Mesenchymal stem cell (in vitro differentiated cells and primary cell): ENCODE measurements around the gene MYO9B.

Experiments used
- DNase-seq: peaks from one replicate; pipeline ENCODE4 v3.0.0-alpha.2; 2013
- H2AFZ ChIP-seq: one replicate; pipeline ENCODE4 v1.6.1; 2013; ENCODE audit warnings: low read depth, mild to moderate bottlenecking, control low read depth, inconsistent platforms, low read length, moderate library complexity
- H2AK5ac ChIP-seq: 2 replicates; pipeline ENCODE4 v1.6.1; 2013; ENCODE audit warnings: low read length, moderate library complexity, mild to moderate bottlenecking, inconsistent platforms; ENCODE audit not compliant: severe bottlenecking
- H2BK120ac ChIP-seq: one replicate; pipeline ENCODE4 v1.6.1; 2013; ENCODE audit warnings: low read depth, mild to moderate bottlenecking, inconsistent platforms, low read length, moderate library complexity
- H2BK12ac ChIP-seq, 2 experiments: one replicate each; pipeline ENCODE4 v1.6.1; 2013; ENCODE audit warnings: inconsistent platforms in 2 of 2, low read length in 2 of 2, mild to moderate bottlenecking in 2 of 2, moderate library complexity in 2 of 2, control low read depth in 1 of 2
- H2BK15ac ChIP-seq: one replicate; pipeline ENCODE4 v1.6.1; 2013; ENCODE audit warnings: mild to moderate bottlenecking, low read depth, inconsistent platforms; ENCODE audit not compliant: poor library complexity, severe bottlenecking
- H2BK5ac ChIP-seq: 2 replicates; pipeline ENCODE4 v1.6.1; 2013; ENCODE audit warnings: low read depth, mild to moderate bottlenecking, low read length, control low read depth, inconsistent platforms; ENCODE audit not compliant: poor library complexity, severe bottlenecking
- H3K14ac ChIP-seq, 2 experiments: one replicate each; pipeline ENCODE4 v1.6.1; 2013; ENCODE audit warnings: inconsistent platforms in 2 of 2, low read length in 2 of 2, control low read depth in 1 of 2, mild to moderate bottlenecking in 1 of 2, moderate library complexity in 1 of 2
- H3K18ac ChIP-seq, 2 experiments: one replicate each; pipeline ENCODE4 v1.6.1; 2013; ENCODE audit warnings: inconsistent platforms in 2 of 2, low read length in 2 of 2, control low read depth in 1 of 2, low read depth in 1 of 2, mild to moderate bottlenecking in 1 of 2
- H3K23ac ChIP-seq, 2 experiments: one replicate each; pipeline ENCODE4 v1.6.1; 2013; ENCODE audit warnings: inconsistent platforms in 2 of 2, low read length in 2 of 2, mild to moderate bottlenecking in 2 of 2, moderate library complexity in 2 of 2, control low read depth in 1 of 2
- H3K27ac ChIP-seq: 2 replicates; pipeline ENCODE4 v1.5.1; 2013; ENCODE audit warnings: mild to moderate bottlenecking, moderate library complexity, low read length, control low read depth, inconsistent platforms; ENCODE audit not compliant: poor library complexity, severe bottlenecking
- H3K27me3 ChIP-seq, 2 experiments: 2 replicates each; pipeline versions ENCODE4 v1.6.1 to v1.7.0; 2013; ENCODE audit warnings: low read length in 2 of 2, mild to moderate bottlenecking in 2 of 2, moderate library complexity in 2 of 2, control low read depth in 1 of 2, inconsistent platforms in 1 of 2; ENCODE audit not compliant: control insufficient read depth in 1 of 2, insufficient read depth in 1 of 2
- H3K36me3 ChIP-seq, 2 experiments: 2 replicates each; pipeline versions ENCODE4 v1.6.1 to v1.7.0; 2013; ENCODE audit warnings: low read length in 2 of 2, control low read depth in 1 of 2, inconsistent platforms in 1 of 2, low read depth in 1 of 2, mild to moderate bottlenecking in 1 of 2; ENCODE audit not compliant: insufficient read depth in 2 of 2, control insufficient read depth in 1 of 2
- H3K4ac ChIP-seq, 2 experiments: one replicate each; pipeline ENCODE4 v1.6.1; 2013; ENCODE audit warnings: inconsistent platforms in 2 of 2, low read length in 2 of 2, mild to moderate bottlenecking in 2 of 2, moderate library complexity in 2 of 2, control low read depth in 1 of 2, low read depth in 1 of 2
- H3K4me1 ChIP-seq: 2 replicates; pipeline ENCODE4 v1.6.1; 2013; ENCODE audit warnings: low read depth, low read length, control low read depth; ENCODE audit not compliant: control insufficient read depth, insufficient read depth
- H3K4me2 ChIP-seq: 2 replicates; pipeline ENCODE4 v1.6.1; 2013; ENCODE audit warnings: low read length, mild to moderate bottlenecking, inconsistent platforms; ENCODE audit not compliant: poor library complexity, severe bottlenecking
- H3K4me3 ChIP-seq, 2 experiments: 2 replicates each; pipeline versions ENCODE4 v1.5.1 to v1.7.0; 2013; ENCODE audit warnings: low read length in 2 of 2, mild to moderate bottlenecking in 2 of 2, control low read depth in 1 of 2, low read depth in 1 of 2; ENCODE audit not compliant: insufficient read depth in 1 of 2
- H3K79me1 ChIP-seq: replicated peaks from 2 replicates; pipeline ENCODE4 v1.6.1; 2013; ENCODE audit warnings: mild to moderate bottlenecking, control low read depth, low read length, inconsistent platforms; ENCODE audit not compliant: poor library complexity, severe bottlenecking
- H3K9ac ChIP-seq: 2 replicates; pipeline ENCODE4 v1.7.0; 2013; ENCODE audit warnings: mild to moderate bottlenecking, low read length, moderate library complexity
- H3K9me3 ChIP-seq: 2 replicates; pipeline ENCODE4 v1.7.0; 2013; ENCODE audit warnings: mild to moderate bottlenecking, low read length; ENCODE audit not compliant: control insufficient read depth
- H4K8ac ChIP-seq: one replicate; pipeline ENCODE4 v1.6.1; 2013; ENCODE audit warnings: inconsistent platforms, mild to moderate bottlenecking, low read length, moderate library complexity
- H4K91ac ChIP-seq: one replicate; pipeline ENCODE4 v1.6.1; 2013; ENCODE audit warnings: mild to moderate bottlenecking, low read length, inconsistent platforms
- WGBS: methylation state at CpG from one replicate; pipeline ENCODE4 v1.1.7; 2013; ENCODE audit warnings: mixed read lengths; 5-methylcytosine and 5-hydroxymethylcytosine counted together

The MYO9B gene

GRCh38 chr19:17237747-17238706 is 162.4 kb downstream of the MYO9B start:
- H3K4ac ChIP-seq = no peak overlapping the region
- no peak overlapping the region for H3K4me2 ChIP-seq
- no peaks in the 10 kb centered on the region for H3K27me3 ChIP-seq
- H2AK5ac ChIP-seq = no peak overlapping the region
- H2BK120ac ChIP-seq = no peak overlapping the region
- H3K9me3 ChIP-seq = no peaks in the 10 kb centered on the region
- 96% methylated on average over 13 of the region's 13 CpGs for WGBS
- no peak for DNase-seq
- no peak overlapping the region for H4K91ac ChIP-seq
- no peak overlapping the region for H2BK5ac ChIP-seq
- H2AFZ ChIP-seq = no peak overlapping the region
- no peak overlapping the region for H3K18ac ChIP-seq
- H3K27ac ChIP-seq = no peak overlapping the region
- H3K23ac ChIP-seq = no peak overlapping the region
- peaks cover 12 to 49% of the 10 kb centered on the region in 2 experiments for H3K36me3 ChIP-seq
- no peak overlapping the region for H2BK15ac ChIP-seq
- peaks cover 16% of the 10 kb centered on the region for H3K79me1 ChIP-seq
- H4K8ac ChIP-seq = no peak overlapping the region
- no peak overlapping the region for H2BK12ac ChIP-seq
- no peak overlapping the region for H3K9ac ChIP-seq
- no peak overlapping the region for H3K4me3 ChIP-seq
- H3K14ac ChIP-seq = no peak overlapping the region
- peaks cover 43% of the 10 kb centered on the region for H3K4me1 ChIP-seq

GRCh38 chr19:17240062-17240752 is 164.6 kb downstream of the MYO9B start:
- Histone ChIP-seq H2AK5ac (no peak overlapping the region), H3K4ac (no peak overlapping the region), H3K9ac (no peak overlapping the region), H3K36me3 (peaks cover 9 to 43% of the 10 kb centered on the region in 2 experiments), H2AFZ (no peak overlapping the region), H2BK5ac (no peak overlapping the region), H3K27me3 (no peaks in the 10 kb centered on the region), H4K91ac (no peak overlapping the region), H3K14ac (no peak overlapping the region), H2BK120ac (no peak overlapping the region), H3K79me1 (peaks cover 14% of the 10 kb centered on the region), H3K4me3 (no peak overlapping the region), H3K9me3 (no peaks in the 10 kb centered on the region), H4K8ac (peak overlapping the region; percentile 21), H3K4me2 (no peak overlapping the region), H2BK12ac (no peak overlapping the region), H3K4me1 (peaks cover 40% of the 10 kb centered on the region), H3K23ac (no peak overlapping the region), H2BK15ac (no peak overlapping the region), H3K18ac (no peak overlapping the region), H3K27ac (no peak overlapping the region)
- 90% methylated on average over 24 of the region's 24 CpGs for WGBS
- DNase-seq = no peak

DNA sequence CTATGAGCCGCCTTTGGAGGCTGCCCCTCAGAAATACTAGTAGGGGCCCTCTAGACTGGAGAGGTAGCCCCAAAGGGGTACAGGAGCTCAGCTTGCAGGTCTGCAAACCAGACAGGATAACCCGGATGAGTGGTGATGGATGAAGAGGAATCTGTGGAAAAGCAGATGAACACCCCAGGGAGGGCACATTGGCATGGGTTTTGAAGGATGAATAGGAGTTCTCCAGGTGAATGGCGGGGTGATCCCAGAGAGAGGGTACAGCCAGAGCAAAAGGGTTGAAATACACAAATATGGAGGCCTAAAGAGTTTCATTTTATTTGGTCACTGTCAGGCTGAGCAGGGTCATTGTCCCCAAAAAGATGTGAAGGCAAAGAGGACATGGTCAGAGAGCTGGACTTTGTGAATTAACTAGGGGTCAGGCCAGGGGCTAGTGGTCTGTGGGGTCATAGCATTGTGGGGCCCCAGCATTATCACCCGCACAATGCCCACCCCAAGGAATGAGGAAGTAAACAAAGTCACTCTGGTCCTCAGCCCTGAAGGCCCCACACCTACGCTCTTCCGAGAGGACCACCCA is 165.3 kb downstream of the MYO9B start:
- Histone ChIP-seq H3K79me1 (peaks cover 14% of the 10 kb centered on the region), H2BK5ac (no peak overlapping the region), H2BK15ac (no peak overlapping the region), H2AFZ (no peak overlapping the region), H3K27ac (no peak overlapping the region), H3K4me3 (no peak overlapping the region), H4K8ac (no peak overlapping the region), H3K4ac (no peak overlapping the region), H3K14ac (no peak overlapping the region), H3K4me2 (no peak overlapping the region), H3K9ac (no peak overlapping the region), H4K91ac (no peak overlapping the region), H3K27me3 (no peaks in the 10 kb centered on the region), H3K18ac (no peak overlapping the region), H3K36me3 (peaks cover 9 to 36% of the 10 kb centered on the region in 2 experiments), H3K23ac (peak overlapping the region in 1 of 2 experiments; percentile 23), H2AK5ac (no peak overlapping the region), H3K4me1 (peaks cover 33% of the 10 kb centered on the region), H3K9me3 (no peaks in the 10 kb centered on the region), H2BK120ac (no peak overlapping the region), H2BK12ac (no peak overlapping the region)
- WGBS = 95% methylated on average over 6 of the region's 6 CpGs
- no peak for DNase-seq
